ENCODE data around the gene HPD.
"Not testable (repeated sequence)": the region's sequence is repeated elsewhere in the genome, so short reads cannot be mapped to it uniquely, and the experiment has no call there.

The HPD gene

DNA sequence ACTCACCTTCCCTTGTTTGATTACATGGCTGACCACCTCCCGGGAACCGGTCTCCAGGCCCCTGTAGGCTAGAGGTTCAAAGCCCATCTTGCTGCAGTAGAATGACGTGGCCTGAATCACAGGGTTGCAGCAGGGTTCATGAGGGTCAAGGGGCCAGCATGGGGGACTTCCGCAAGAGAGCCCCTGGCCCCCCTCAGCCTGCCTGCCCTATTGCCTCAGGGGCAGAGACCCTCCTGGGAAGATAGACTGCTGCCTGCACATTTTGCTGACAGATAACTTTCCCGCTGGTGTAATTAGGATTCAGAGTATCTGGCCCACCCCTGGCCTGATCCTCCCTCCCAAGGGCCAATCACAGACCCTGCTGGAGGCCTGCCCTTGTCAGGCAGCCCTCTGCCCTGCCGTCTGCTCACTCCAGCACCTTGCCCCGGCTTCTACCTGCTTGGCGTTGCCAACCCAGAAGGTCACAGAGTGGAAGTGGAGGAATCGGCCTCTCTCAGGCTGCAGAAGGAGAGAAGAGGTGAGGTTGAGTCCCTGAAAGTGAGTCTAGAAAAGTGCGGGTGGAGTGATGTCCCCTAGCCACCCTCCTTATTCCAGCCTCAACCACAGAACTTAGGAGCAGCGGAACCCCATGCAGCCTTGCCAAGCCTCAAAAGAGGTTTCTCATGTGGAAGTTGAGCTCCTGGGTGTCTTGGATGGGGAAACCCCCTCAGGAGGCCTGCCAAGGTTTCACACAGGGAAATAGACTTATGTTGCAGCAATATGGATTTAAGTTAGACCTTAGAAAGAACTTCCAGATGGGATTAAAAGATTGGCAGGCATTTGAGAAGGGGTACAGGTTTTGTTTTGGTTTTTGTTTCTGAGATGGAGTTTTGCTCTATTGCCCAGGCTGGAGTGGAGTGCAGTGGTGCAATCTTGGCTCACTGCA lies 1.1 kb downstream of the HPD start:
- Histone ChIP-seq H3K79me2 (ENCODE audit: control insufficient read depth, low read length) (no peaks in the 10 kb centered on the region), H3K27ac (ENCODE audit: low read depth, low read length) (no peak overlapping the region)

GRCh38 chr12:121852392-121852791 lies 6.3 kb downstream of the HPD start:
- not testable (repeated sequence) for H3K36me3 ChIP-seq (ENCODE audit: control insufficient read depth, low read length); H3K27me3 ChIP-seq (ENCODE audit: control insufficient read depth, low read length); H3K4me2 ChIP-seq (ENCODE audit: low read length); H3K9me2 ChIP-seq (replicated peaks; ENCODE audit: control insufficient read depth, low read length); H3K9me3 ChIP-seq (ENCODE audit: control insufficient read depth, insufficient read depth, low read length); H4K20me1 ChIP-seq (ENCODE audit: control insufficient read depth, insufficient read depth, low read depth, low read length); H3F3A ChIP-seq (ENCODE audit: control insufficient read depth, insufficient read depth); H3K27ac ChIP-seq (ENCODE audit: low read depth, low read length); H3K79me2 ChIP-seq (ENCODE audit: control insufficient read depth, low read length); H3K4me3 ChIP-seq (ENCODE audit: low read length)
- peaks cover 19% of the 10 kb centered on the region for H3K4me1 ChIP-seq (ENCODE audit: control insufficient read depth, low read length)

More for the DNA sequence above, 1.1 kb downstream of the HPD start:
- H3K4me3 ChIP-seq (ENCODE audit: low read length), result no peak overlapping the region
- peaks cover 19% of the 10 kb centered on the region for H3K4me1 ChIP-seq (ENCODE audit: control insufficient read depth, low read length)
- no peak overlapping the region for H3K4me2 ChIP-seq (ENCODE audit: low read length)
- no peaks in the 10 kb centered on the region for H3K9me2 ChIP-seq (replicated peaks; ENCODE audit: control insufficient read depth, low read length)
- H3K9me3 ChIP-seq (ENCODE audit: control insufficient read depth, insufficient read depth, low read length), result no peaks in the 10 kb centered on the region
- no peaks in the 10 kb centered on the region for H3K36me3 ChIP-seq (ENCODE audit: control insufficient read depth, low read length)
- TF ChIP-seq CTCF (IDR thresholded peaks at IDR 0.05; ENCODE audit: low read depth, low read length, poor library complexity, severe bottlenecking) (no peak), EZH2phosphoT487 (IDR thresholded peaks at IDR 0.05; ENCODE audit: borderline replicate concordance, low read length) (no peak)
- H3F3A ChIP-seq (ENCODE audit: control insufficient read depth, insufficient read depth), result no peaks in the 10 kb centered on the region
- H4K20me1 ChIP-seq (ENCODE audit: control insufficient read depth, insufficient read depth, low read depth, low read length), result no peaks in the 10 kb centered on the region
- H3K27me3 ChIP-seq (ENCODE audit: control insufficient read depth, low read length), result peaks cover 9% of the 10 kb centered on the region

DNA sequence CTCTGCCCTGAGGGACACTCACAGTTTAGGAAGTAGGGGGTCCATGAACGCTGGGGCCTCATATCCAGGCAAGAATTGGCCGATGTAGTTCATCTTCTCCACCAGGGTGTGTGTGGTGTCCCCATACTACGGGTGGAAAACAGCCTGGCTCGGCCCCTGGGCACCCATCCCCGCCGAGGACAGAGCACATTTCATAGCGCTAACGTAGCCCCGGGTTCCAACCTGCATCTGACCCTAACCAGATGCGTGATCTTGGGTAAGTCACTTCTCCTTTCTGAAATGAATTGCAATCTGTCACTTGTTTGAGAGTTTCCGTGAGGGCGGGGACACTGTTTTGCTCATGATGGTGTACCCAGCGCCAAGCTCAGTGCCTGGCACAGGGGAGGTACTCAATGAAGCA lies 9.0 kb downstream of the HPD start:
- H3K79me2 ChIP-seq (ENCODE audit: control insufficient read depth, low read length), result no peaks in the 10 kb centered on the region
- H3K9me3 ChIP-seq (ENCODE audit: control insufficient read depth, insufficient read depth, low read length), result no peaks in the 10 kb centered on the region
- no peaks in the 10 kb centered on the region for H3F3A ChIP-seq (ENCODE audit: control insufficient read depth, insufficient read depth)
- no peaks in the 10 kb centered on the region for H4K20me1 ChIP-seq (ENCODE audit: control insufficient read depth, insufficient read depth, low read depth, low read length)
- TF ChIP-seq CTCF (IDR thresholded peaks at IDR 0.05; ENCODE audit: low read depth, low read length, poor library complexity, severe bottlenecking) (no peak), EZH2phosphoT487 (IDR thresholded peaks at IDR 0.05; ENCODE audit: borderline replicate concordance, low read length) (no peak)
- H3K27me3 ChIP-seq (ENCODE audit: control insufficient read depth, low read length), result peaks cover 3% of the 10 kb centered on the region; the same call in 1 of the 2 replicates
- no peak overlapping the region for H3K27ac ChIP-seq (ENCODE audit: low read depth, low read length)
- H3K36me3 ChIP-seq (ENCODE audit: control insufficient read depth, low read length), result no peaks in the 10 kb centered on the region
- H3K4me1 ChIP-seq (ENCODE audit: control insufficient read depth, low read length), result peaks cover 9% of the 10 kb centered on the region
- H3K4me2 ChIP-seq (ENCODE audit: low read length), result no peak overlapping the region
- no peak overlapping the region for H3K4me3 ChIP-seq (ENCODE audit: low read length)
- H3K9me2 ChIP-seq (replicated peaks; ENCODE audit: control insufficient read depth, low read length), result no peaks in the 10 kb centered on the region

- Histone ChIP-seq H3K4me2 (ENCODE audit: low read length) (no peak overlapping the region), H3K4me1 (ENCODE audit: control insufficient read depth, low read length) (peaks cover 9% of the 10 kb centered on the region), H3K9me3 (ENCODE audit: control insufficient read depth, insufficient read depth, low read length) (no peaks in the 10 kb centered on the region), H3K36me3 (ENCODE audit: control insufficient read depth, low read length) (no peaks in the 10 kb centered on the region), H3K9me2 (replicated peaks; ENCODE audit: control insufficient read depth, low read length) (no peaks in the 10 kb centered on the region), H3K4me3 (ENCODE audit: low read length) (no peak overlapping the region), H3F3A (ENCODE audit: control insufficient read depth, insufficient read depth) (no peaks in the 10 kb centered on the region), H3K27ac (ENCODE audit: low read depth, low read length) (no peak overlapping the region), H3K79me2 (ENCODE audit: control insufficient read depth, low read length) (no peaks in the 10 kb centered on the region), H4K20me1 (ENCODE audit: control insufficient read depth, insufficient read depth, low read depth, low read length) (no peaks in the 10 kb centered on the region), H3K27me3 (ENCODE audit: control insufficient read depth, low read length) (no peaks in the 10 kb centered on the region)
- TF ChIP-seq EZH2phosphoT487 (IDR thresholded peaks at IDR 0.05; ENCODE audit: borderline replicate concordance, low read length), result no peak
- no peak for TF ChIP-seq CTCF (IDR thresholded peaks at IDR 0.05; ENCODE audit: low read depth, low read length, poor library complexity, severe bottlenecking)
Observed at GRCh38 chr12:121849211-121849610, 9.4 kb downstream of the HPD start.

All from DOHH2 (cell line).